Progenitor cell of endocrine pancreas (in vitro differentiated cells): Measurements from ENCODE around the gene HOXC10. TPM values are rescaled to one million over a fixed set of nuclear protein-coding genes. Genes with fewer than 3 reads are reported as not detected.

Experiments used
- DNase-seq: peaks from one replicate; pipeline ENCODE4 v3.0.0; 2021; ENCODE audit warnings: low spot score; ENCODE audit not compliant: unreplicated experiment
- H3K27ac Mint-ChIP-seq: 2 replicates; pipeline ENCODE4 v1.8.0; 2021; ENCODE audit warnings: mild to moderate bottlenecking, moderate library complexity, mixed read lengths
- H3K27me3 Mint-ChIP-seq: 2 replicates; pipeline ENCODE4 v1.8.0; 2021; ENCODE audit warnings: mixed read lengths
- H3K36me3 Mint-ChIP-seq: 2 replicates; pipeline ENCODE4 v1.8.0; 2022; ENCODE audit warnings: mixed read lengths; ENCODE audit not compliant: insufficient read depth
- H3K4me1 Mint-ChIP-seq: 2 replicates; pipeline ENCODE4 v1.8.0; 2021; ENCODE audit warnings: low read depth, mixed read lengths
- H3K4me3 Mint-ChIP-seq: 2 replicates; pipeline ENCODE4 v1.8.0; 2021; ENCODE audit warnings: low read depth, mild to moderate bottlenecking, moderate library complexity, mixed read lengths
- H3K9me3 Mint-ChIP-seq: 2 replicates; pipeline ENCODE4 v1.8.0; 2021; ENCODE audit warnings: low read depth, mixed read lengths
- CTCF ChIP-seq: fragments of 200-600 bp; sonication (generic); IDR thresholded peaks from one replicate; pipeline ENCODE4 v1.5.0; 2021; ENCODE audit warnings: antibody characterized with exemption, mild to moderate bottlenecking; ENCODE audit not compliant: unreplicated experiment
- total RNA-seq: library from RNA; stranded (reverse); gene quantifications from 2 replicates; pipeline ENCODE4 v1.2.1, GENCODE V29; 2021

The HOXC10 gene
- total RNA-seq, 1 donor from 2014 or later, result not detected

- DNase-seq, result no peak
- H3K27ac Mint-ChIP-seq, result peak overlapping the region; percentile 42
- H3K36me3 Mint-ChIP-seq, result no peaks in the 10 kb centered on the region
- H3K27me3 Mint-ChIP-seq, result peaks cover 88% of the 10 kb centered on the region
- no peak for TF ChIP-seq CTCF
- H3K9me3 Mint-ChIP-seq, result no peaks in the 10 kb centered on the region
- H3K4me3 Mint-ChIP-seq, result peak overlapping the region; percentile 65
- peaks cover 19% of the 10 kb centered on the region for H3K4me1 Mint-ChIP-seq
Observed at GRCh38 chr12:54034785-54035310, 49.9 kb downstream of the HOXC10 start.

GRCh38 chr12:54035568-54036264 is 50.8 kb downstream of the HOXC10 start:
- Mint-ChIP-seq H3K36me3 (no peaks in the 10 kb centered on the region), H3K4me3 (no peak overlapping the region), H3K27me3 (peaks cover 89% of the 10 kb centered on the region), H3K9me3 (no peaks in the 10 kb centered on the region), H3K27ac (peak overlapping the region; percentile 83), H3K4me1 (peaks cover 16% of the 10 kb centered on the region)
- no peak for DNase-seq
- TF ChIP-seq CTCF, result no peak

GRCh38 chr12:54036620-54037359 is 51.8 kb downstream of the HOXC10 start:
- Mint-ChIP-seq H3K4me3 (no peak overlapping the region), H3K27ac (no peak overlapping the region), H3K36me3 (no peaks in the 10 kb centered on the region), H3K27me3 (peaks cover 86% of the 10 kb centered on the region), H3K9me3 (no peaks in the 10 kb centered on the region), H3K4me1 (peaks cover 13% of the 10 kb centered on the region)
- no peak for DNase-seq
- no peak for TF ChIP-seq CTCF

GRCh38 chr12:54037360-54038283 is 52.7 kb downstream of the HOXC10 start:
- TF ChIP-seq CTCF, result no peak
- H3K4me1 Mint-ChIP-seq, result peaks cover 13% of the 10 kb centered on the region
- peaks cover 85% of the 10 kb centered on the region for H3K27me3 Mint-ChIP-seq
- no peaks in the 10 kb centered on the region for H3K9me3 Mint-ChIP-seq
- no peak for DNase-seq
- H3K4me3 Mint-ChIP-seq, result no peak overlapping the region
- no peaks in the 10 kb centered on the region for H3K36me3 Mint-ChIP-seq
- no peak overlapping the region for H3K27ac Mint-ChIP-seq
